ENCODE measurements around the gene AMPD1.

The AMPD1 gene

DNA sequence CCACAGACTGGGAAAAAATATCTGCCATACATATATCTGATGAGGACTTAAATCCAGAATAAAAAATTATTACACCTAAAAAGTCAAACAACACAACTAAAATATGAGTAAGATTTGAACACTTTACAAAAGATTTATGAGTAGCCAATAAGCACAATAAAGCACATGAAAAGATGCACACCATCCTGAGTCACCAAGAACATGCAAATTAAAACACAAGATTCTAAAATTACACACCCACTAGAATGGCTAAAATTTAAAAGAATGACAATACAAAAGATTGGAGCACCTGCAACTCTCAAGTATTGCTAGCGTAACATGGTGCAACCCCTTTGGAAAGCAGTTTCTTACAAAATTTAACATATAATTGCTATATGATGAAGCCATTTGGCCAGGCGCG lies 56.4 kb downstream of the AMPD1 start:
- TF ChIP-seq, protein P1, sequence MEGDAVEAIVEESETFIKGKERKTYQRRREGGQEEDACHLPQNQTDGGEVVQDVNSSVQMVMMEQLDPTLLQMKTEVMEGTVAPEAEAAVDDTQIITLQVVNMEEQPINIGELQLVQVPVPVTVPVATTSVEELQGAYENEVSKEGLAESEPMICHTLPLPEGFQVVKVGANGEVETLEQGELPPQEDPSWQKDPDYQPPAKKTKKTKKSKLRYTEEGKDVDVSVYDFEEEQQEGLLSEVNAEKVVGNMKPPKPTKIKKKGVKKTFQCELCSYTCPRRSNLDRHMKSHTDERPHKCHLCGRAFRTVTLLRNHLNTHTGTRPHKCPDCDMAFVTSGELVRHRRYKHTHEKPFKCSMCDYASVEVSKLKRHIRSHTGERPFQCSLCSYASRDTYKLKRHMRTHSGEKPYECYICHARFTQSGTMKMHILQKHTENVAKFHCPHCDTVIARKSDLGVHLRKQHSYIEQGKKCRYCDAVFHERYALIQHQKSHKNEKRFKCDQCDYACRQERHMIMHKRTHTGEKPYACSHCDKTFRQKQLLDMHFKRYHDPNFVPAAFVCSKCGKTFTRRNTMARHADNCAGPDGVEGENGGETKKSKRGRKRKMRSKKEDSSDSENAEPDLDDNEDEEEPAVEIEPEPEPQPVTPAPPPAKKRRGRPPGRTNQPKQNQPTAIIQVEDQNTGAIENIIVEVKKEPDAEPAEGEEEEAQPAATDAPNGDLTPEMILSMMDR (conservative IDR thresholded peaks at IDR 0.05), result no peak
- no peak for TF ChIP-seq ZFX (IDR thresholded peaks at IDR 0.05)
- no peak overlapping the region for H3K27ac ChIP-seq

DNA sequence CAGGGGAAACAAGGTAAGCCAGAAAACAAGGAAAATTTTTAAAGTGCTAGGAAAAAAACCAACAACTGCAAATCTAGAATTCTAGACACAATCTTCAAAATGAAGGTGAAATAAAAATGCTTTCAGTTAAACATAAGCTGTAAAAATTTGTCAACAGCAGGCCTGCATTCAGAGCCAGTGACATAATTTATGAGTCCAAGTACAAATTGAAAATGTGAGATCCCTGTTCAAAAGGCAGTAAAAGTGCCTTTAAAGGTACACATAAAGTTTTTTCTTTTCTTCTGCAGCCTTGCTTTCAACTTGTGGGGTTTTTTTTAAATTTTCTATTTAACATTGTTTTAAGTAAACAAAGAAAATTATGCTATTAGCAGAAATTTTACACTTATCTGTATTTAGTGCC lies 62.9 kb downstream of the AMPD1 start:
- TF ChIP-seq ZFX (IDR thresholded peaks at IDR 0.05), result no peak
- TF ChIP-seq, protein P1 (conservative IDR thresholded peaks at IDR 0.05), result no peak
- no peak overlapping the region for H3K27ac ChIP-seq

DNA sequence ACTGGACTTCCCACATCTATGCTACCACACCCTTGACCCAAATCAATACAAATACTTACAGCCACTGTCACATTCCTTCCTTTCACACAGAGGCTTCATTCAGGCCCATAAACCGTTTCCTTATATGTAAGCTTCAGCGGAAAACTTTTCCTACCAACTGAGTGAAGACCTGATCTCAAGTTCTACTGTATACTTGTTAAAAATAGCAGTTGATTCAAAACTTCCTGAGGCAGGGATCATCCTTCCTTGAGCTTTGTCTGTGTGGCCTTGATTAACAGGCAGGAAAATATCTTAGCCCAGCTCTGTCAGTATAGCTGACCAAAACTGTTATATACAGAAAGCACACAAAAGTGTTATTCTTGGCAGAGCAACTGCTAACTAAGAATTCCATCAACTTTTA lies 68.2 kb downstream of the AMPD1 start:
- H3K27ac ChIP-seq, result no peak overlapping the region
- TF ChIP-seq ZFX (IDR thresholded peaks at IDR 0.05), result no peak
- TF ChIP-seq, protein P1 (conservative IDR thresholded peaks at IDR 0.05), result no peak

DNA sequence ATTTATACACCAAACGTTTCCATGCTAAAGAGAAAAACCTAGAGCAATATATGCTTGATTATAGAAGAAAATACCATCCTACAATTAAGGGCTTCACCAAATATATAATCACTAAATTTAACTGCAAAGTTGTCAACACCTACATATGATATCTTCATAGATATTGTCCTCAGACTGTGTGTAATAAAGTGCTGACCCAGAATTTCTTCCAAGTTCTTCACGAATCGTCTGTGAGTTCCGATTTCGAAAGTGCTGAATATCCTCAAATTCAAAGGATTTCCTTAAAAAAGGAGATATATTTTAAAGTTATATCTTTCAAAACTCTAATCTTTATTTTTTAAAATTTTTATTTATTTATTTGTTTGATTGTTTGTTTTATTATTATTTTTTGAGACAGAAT lies 72.0 kb downstream of the AMPD1 start:
- H3K27ac ChIP-seq, result no peak overlapping the region
- no peak for TF ChIP-seq ZFX (IDR thresholded peaks at IDR 0.05)
- TF ChIP-seq, protein P1 (conservative IDR thresholded peaks at IDR 0.05), result no peak

Measured in C4-2B (cell line).